NB4 (cell line): ENCODE results near the gene BTG4.

Source experiments
- POLR2A ChIP-seq: IDR thresholded peaks from 2 replicates; pipeline ENCODE4 v1.6.1; 2011; ENCODE audit warnings: mild to moderate bottlenecking; ENCODE audit not compliant: insufficient read length; ENCODE audit errors: extremely low read depth
- TF ChIP-seq, protein P1 (sequence below): IDR thresholded peaks from one replicate; pipeline ENCODE4 v1.5.1; 2012; ENCODE audit warnings: low read depth, low read length
- TF ChIP-seq, protein P2 (sequence below): IDR thresholded peaks from 2 replicates; pipeline ENCODE4 v1.6.1; 2011; ENCODE audit warnings: low read depth, low read length

DNA sequence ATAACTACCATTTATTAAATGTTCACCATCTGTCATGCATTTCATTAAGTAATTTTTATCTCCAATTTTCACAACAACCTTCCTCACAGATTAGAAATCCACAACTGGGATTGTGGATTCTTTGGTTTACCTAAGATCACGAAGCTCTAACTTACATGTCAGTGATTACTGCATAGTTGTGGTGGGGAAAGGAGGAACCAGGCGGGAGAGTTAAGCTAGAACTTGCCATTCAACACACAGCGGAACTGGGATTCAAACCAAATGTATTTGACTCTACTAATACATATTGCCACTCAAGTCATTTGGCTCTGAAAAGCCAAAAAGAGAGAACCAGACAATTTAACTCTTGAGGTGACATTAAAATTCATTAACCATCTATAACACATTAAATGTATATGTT is 17.9 kb upstream of the BTG4 start:
- TF ChIP-seq POLR2A, result no peak
- TF ChIP-seq, protein P1, sequence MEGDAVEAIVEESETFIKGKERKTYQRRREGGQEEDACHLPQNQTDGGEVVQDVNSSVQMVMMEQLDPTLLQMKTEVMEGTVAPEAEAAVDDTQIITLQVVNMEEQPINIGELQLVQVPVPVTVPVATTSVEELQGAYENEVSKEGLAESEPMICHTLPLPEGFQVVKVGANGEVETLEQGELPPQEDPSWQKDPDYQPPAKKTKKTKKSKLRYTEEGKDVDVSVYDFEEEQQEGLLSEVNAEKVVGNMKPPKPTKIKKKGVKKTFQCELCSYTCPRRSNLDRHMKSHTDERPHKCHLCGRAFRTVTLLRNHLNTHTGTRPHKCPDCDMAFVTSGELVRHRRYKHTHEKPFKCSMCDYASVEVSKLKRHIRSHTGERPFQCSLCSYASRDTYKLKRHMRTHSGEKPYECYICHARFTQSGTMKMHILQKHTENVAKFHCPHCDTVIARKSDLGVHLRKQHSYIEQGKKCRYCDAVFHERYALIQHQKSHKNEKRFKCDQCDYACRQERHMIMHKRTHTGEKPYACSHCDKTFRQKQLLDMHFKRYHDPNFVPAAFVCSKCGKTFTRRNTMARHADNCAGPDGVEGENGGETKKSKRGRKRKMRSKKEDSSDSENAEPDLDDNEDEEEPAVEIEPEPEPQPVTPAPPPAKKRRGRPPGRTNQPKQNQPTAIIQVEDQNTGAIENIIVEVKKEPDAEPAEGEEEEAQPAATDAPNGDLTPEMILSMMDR, result no peak
- TF ChIP-seq, protein P2, sequence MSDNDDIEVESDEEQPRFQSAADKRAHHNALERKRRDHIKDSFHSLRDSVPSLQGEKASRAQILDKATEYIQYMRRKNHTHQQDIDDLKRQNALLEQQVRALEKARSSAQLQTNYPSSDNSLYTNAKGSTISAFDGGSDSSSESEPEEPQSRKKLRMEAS, result no peak
